ENCODE measurements around the gene ZBTB7C. TPM values are rescaled to one million over a fixed set of nuclear protein-coding genes. Genes with fewer than 3 reads are reported as not detected.

The ZBTB7C gene
- total RNA-seq, 1 experiment from 2014 or later, result 0.32 TPM

DNA sequence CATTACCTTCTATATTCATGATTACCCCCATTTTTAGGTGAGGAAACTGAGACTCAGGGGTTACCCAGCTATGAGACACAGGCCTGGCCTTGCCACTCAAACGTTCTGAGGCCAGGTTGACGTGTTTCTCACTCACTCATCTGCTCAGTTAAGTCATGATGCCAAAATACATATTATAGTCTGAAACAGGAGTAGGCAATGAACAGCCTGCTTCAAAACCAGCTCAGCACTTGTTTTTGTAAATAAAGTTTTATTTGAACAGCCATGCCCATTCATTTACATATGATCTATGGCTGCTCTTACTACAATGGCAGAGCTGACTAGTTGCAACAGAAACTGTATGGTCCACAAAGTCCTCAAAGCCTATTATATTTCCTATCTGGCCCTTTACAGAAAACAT is 404.6 kb downstream of the ZBTB7C start:
- intact Hi-C loops (cut with micrococcal nuclease; ENCODE audit: unreplicated experiment), result no loop called here
- no peak overlapping the region for H3K27ac ChIP-seq (ENCODE audit: low read depth, low read length, poor library complexity, severe bottlenecking)
- H3K9me3 ChIP-seq (ENCODE audit: low read depth, low read length, poor library complexity, severe bottlenecking), result no peaks in the 10 kb centered on the region

GRCh38 chr18:48003426-48004349 is 405.5 kb downstream of the ZBTB7C start:
- DNase-seq (ENCODE audit: low spot score), result no peak
- BruUV-seq (replicated peaks), result no TSS peak
- H3K27me3 ChIP-seq (replicated peaks; ENCODE audit: insufficient read depth, low read depth, low read length, poor library complexity), result no peaks in the 10 kb centered on the region

More for the DNA sequence above, 404.6 kb downstream of the ZBTB7C start:
- H3K36me3 ChIP-seq (ENCODE audit: insufficient read depth, low read length, poor library complexity, severe bottlenecking), result no peaks in the 10 kb centered on the region
- TF ChIP-seq, protein P1, sequence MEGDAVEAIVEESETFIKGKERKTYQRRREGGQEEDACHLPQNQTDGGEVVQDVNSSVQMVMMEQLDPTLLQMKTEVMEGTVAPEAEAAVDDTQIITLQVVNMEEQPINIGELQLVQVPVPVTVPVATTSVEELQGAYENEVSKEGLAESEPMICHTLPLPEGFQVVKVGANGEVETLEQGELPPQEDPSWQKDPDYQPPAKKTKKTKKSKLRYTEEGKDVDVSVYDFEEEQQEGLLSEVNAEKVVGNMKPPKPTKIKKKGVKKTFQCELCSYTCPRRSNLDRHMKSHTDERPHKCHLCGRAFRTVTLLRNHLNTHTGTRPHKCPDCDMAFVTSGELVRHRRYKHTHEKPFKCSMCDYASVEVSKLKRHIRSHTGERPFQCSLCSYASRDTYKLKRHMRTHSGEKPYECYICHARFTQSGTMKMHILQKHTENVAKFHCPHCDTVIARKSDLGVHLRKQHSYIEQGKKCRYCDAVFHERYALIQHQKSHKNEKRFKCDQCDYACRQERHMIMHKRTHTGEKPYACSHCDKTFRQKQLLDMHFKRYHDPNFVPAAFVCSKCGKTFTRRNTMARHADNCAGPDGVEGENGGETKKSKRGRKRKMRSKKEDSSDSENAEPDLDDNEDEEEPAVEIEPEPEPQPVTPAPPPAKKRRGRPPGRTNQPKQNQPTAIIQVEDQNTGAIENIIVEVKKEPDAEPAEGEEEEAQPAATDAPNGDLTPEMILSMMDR (conservative IDR thresholded peaks at IDR 0.05; ENCODE audit: low read depth, low read length), result no peak
- TF ChIP-seq EZH2 (IDR thresholded peaks at IDR 0.05; ENCODE audit: borderline replicate concordance, low read depth, low read length, poor library complexity, severe bottlenecking), result no peak
- no peak overlapping the region for H3K4me3 ChIP-seq (ENCODE audit: low read depth, low read length, poor library complexity, severe bottlenecking)
- no peaks in the 10 kb centered on the region for H3K27me3 ChIP-seq (replicated peaks; ENCODE audit: insufficient read depth, low read depth, low read length, poor library complexity)
- CTCF ChIA-PET, result no interaction called here
- no peaks in the 10 kb centered on the region for H3K4me1 ChIP-seq (ENCODE audit: insufficient read depth, low read length, poor library complexity, severe bottlenecking)
- no peak for DNase-seq (ENCODE audit: low spot score)
- no TSS peak for BruUV-seq (replicated peaks)
- POLR2A ChIA-PET (ENCODE audit: low non-redundant PET), result no interaction called here

DNA sequence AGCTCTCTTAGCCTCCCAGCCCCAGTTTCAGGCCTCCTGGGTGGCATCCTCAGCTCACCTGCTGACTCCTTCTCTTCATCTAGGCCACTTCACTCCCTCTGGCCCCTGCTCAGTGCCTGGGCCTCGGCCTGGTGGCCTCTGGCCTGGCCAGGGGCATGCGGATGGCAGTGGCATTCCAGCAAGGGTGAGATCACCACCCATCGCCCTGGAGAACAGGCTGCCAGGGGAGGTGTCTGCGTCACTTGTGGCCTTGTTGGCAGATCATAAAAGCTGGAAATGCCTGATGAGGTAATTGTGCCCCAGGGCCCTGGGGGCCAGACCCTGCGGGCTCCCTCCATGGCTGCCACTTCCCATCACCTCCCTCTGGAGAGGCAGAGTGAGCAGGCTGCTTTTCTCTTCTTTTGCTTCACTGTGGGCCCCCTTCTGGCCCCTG is 406.2 kb downstream of the ZBTB7C start:
- Histone ChIP-seq H3K27ac (ENCODE audit: low read depth, low read length, poor library complexity, severe bottlenecking) (no peak overlapping the region), H3K4me1 (ENCODE audit: insufficient read depth, low read length, poor library complexity, severe bottlenecking) (no peaks in the 10 kb centered on the region), H3K9me3 (ENCODE audit: low read depth, low read length, poor library complexity, severe bottlenecking) (no peaks in the 10 kb centered on the region), H3K4me3 (ENCODE audit: low read depth, low read length, poor library complexity, severe bottlenecking) (no peak overlapping the region), H3K36me3 (ENCODE audit: insufficient read depth, low read length, poor library complexity, severe bottlenecking) (no peaks in the 10 kb centered on the region), H3K27me3 (replicated peaks; ENCODE audit: insufficient read depth, low read depth, low read length, poor library complexity) (no peaks in the 10 kb centered on the region)
- DNase-seq (ENCODE audit: low spot score), result no peak
- intact Hi-C loops (cut with micrococcal nuclease; ENCODE audit: unreplicated experiment), result no loop called here
- TF ChIP-seq, protein P1 (conservative IDR thresholded peaks at IDR 0.05; ENCODE audit: low read depth, low read length), result no peak
- TF ChIP-seq EZH2 (IDR thresholded peaks at IDR 0.05; ENCODE audit: borderline replicate concordance, low read depth, low read length, poor library complexity, severe bottlenecking), result no peak
- POLR2A ChIA-PET (ENCODE audit: low non-redundant PET), result no interaction called here
- BruUV-seq (replicated peaks), result no TSS peak
- CTCF ChIA-PET, result no interaction called here

More at GRCh38 chr18:48003426-48004349, 405.5 kb downstream of the ZBTB7C start:
- intact Hi-C loops (cut with micrococcal nuclease; ENCODE audit: unreplicated experiment), result no loop called here
- no peak for TF ChIP-seq EZH2 (IDR thresholded peaks at IDR 0.05; ENCODE audit: borderline replicate concordance, low read depth, low read length, poor library complexity, severe bottlenecking)
- TF ChIP-seq, protein P1 (conservative IDR thresholded peaks at IDR 0.05; ENCODE audit: low read depth, low read length), result no peak
- H3K27ac ChIP-seq (ENCODE audit: low read depth, low read length, poor library complexity, severe bottlenecking), result no peak overlapping the region
- H3K4me3 ChIP-seq (ENCODE audit: low read depth, low read length, poor library complexity, severe bottlenecking), result no peak overlapping the region
- CTCF ChIA-PET, result no interaction called here
- POLR2A ChIA-PET (ENCODE audit: low non-redundant PET), result no interaction called here
- H3K9me3 ChIP-seq (ENCODE audit: low read depth, low read length, poor library complexity, severe bottlenecking), result no peaks in the 10 kb centered on the region
- H3K4me1 ChIP-seq (ENCODE audit: insufficient read depth, low read length, poor library complexity, severe bottlenecking), result no peaks in the 10 kb centered on the region
- H3K36me3 ChIP-seq (ENCODE audit: insufficient read depth, low read length, poor library complexity, severe bottlenecking), result no peaks in the 10 kb centered on the region
